Neural progenitor cell (in vitro differentiated cells): ENCODE data around the gene BPIFB4. TPM values are rescaled to one million over a fixed set of nuclear protein-coding genes. Genes with fewer than 3 reads are reported as not detected.

ENCODE experiments used
- DNase-seq: peaks from one replicate; pipeline ENCODE4 v3.0.0-alpha.2; 2016; ENCODE audit warnings: low spot score
- H2AFZ ChIP-seq: fragments of 200-600 bp; sonication (generic); replicated peaks from 2 replicates; pipeline ENCODE4 v1.6.1; 2016; ENCODE audit warnings: antibody characterized with exemption
- H3F3A ChIP-seq: fragments of 200-600 bp; sonication (generic); 2 replicates; pipeline ENCODE4 v1.6.1; 2016; ENCODE audit warnings: antibody characterized with exemption, low read depth
- H3K27ac ChIP-seq: fragments of 200-600 bp; sonication (generic); 2 replicates; pipeline ENCODE4 v1.5.1; 2016; ENCODE audit warnings: mild to moderate bottlenecking
- H3K27me3 ChIP-seq: fragments of 200-600 bp; sonication (generic); 2 replicates; pipeline ENCODE4 v1.6.1; 2016; ENCODE audit warnings: mild to moderate bottlenecking, moderate library complexity
- H3K36me3 ChIP-seq: fragments of 200-600 bp; sonication (generic); 2 replicates; pipeline ENCODE4 v1.5.1; 2016
- H3K4me1 ChIP-seq: fragments of 200-600 bp; sonication (generic); 2 replicates; pipeline ENCODE4 v1.6.1; 2016; ENCODE audit warnings: mixed run types
- H3K4me2 ChIP-seq: fragments of 200-600 bp; sonication (generic); 2 replicates; pipeline ENCODE4 v1.6.1; 2016
- H3K4me3 ChIP-seq: fragments of 200-600 bp; sonication (generic); 2 replicates; pipeline ENCODE4 v1.5.1; 2016
- H3K79me2 ChIP-seq: fragments of 200-600 bp; sonication (generic); 2 replicates; pipeline ENCODE4 v1.6.1; 2016; ENCODE audit warnings: low read depth
- H3K9ac ChIP-seq: fragments of 200-600 bp; sonication (generic); 2 replicates; pipeline ENCODE4 v1.6.1; 2016
- H3K9me3 ChIP-seq: fragments of 200-600 bp; sonication (generic); 2 replicates; pipeline ENCODE4 v1.5.1; 2016; ENCODE audit warnings: low read depth
- H4K20me1 ChIP-seq: fragments of 200-600 bp; sonication (generic); 2 replicates; pipeline ENCODE4 v1.6.1; 2016; ENCODE audit warnings: low read depth
- H3K27ac Mint-ChIP-seq: 3 replicates; pipeline ENCODE4 v1.8.0; 2021; ENCODE audit warnings: mixed read lengths
- H3K27me3 Mint-ChIP-seq: 2 replicates; pipeline ENCODE4 v1.8.0; 2022; ENCODE audit warnings: low read depth, mild to moderate bottlenecking, inconsistent platforms, moderate library complexity, mixed read lengths; ENCODE audit not compliant: insufficient read depth
- H3K36me3 Mint-ChIP-seq: 3 replicates; pipeline ENCODE4 v1.8.0; 2021; ENCODE audit warnings: mixed read lengths
- H3K4me1 Mint-ChIP-seq: 3 replicates; pipeline ENCODE4 v1.8.0; 2021; ENCODE audit warnings: mixed read lengths
- H3K4me3 Mint-ChIP-seq: 3 replicates; pipeline ENCODE4 v1.8.0; 2021; ENCODE audit warnings: mild to moderate bottlenecking, moderate library complexity, mixed read lengths
- H3K9me3 Mint-ChIP-seq: 3 replicates; pipeline ENCODE4 v1.8.0; 2020; ENCODE audit warnings: mixed read lengths
- CTCF ChIP-seq: fragments of 200-600 bp; sonication (generic); IDR thresholded peaks from 2 replicates; pipeline ENCODE4 v1.5.1; 2017; ENCODE audit warnings: antibody characterized with exemption, mild to moderate bottlenecking
- EZH2 ChIP-seq: fragments of 200-600 bp; sonication (generic); IDR thresholded peaks from 2 replicates; pipeline ENCODE4 v1.6.1; 2017; ENCODE audit warnings: antibody characterized with exemption, mild to moderate bottlenecking, moderate library complexity
- EZH2phosphoT487 ChIP-seq: fragments of 200-600 bp; sonication (generic); IDR thresholded peaks from 2 replicates; pipeline ENCODE4 v1.6.1; 2017; ENCODE audit warnings: antibody characterized with exemption
- total RNA-seq: library from RNA; depleted of rRNA; stranded (reverse); fragments of >200 nt; gene quantifications from 2 replicates; pipeline ENCODE4 v1.2.3, GENCODE V29; 2015; ENCODE audit warnings: low replicate concordance

Gene BPIFB4
- total RNA-seq, 1 donor from 2014 or later, result not detected

DNA sequence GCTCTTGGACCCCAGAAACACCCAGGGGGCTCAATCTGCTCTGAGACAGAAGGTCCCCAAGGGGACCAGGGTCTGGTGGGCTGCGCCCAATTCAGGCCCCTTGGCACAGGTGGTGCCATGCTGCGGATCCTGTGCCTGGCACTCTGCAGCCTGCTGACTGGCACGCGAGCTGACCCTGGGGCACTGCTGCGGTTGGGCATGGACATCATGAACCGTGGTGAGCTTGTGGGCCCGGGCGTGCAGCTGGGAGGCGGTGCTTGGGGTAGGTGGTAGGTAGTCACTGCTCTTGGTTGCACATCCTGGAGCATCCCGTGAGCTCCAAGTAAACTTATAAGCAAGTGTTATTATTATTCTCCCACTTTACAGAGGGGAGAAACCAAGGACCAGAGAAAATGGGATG, 47.9 kb upstream of the BPIFB4 start, which contains the start of gene BPIFB6:
Gene BPIFB6 (plus strand): TSS at position 118 of the 400 bp plus-strand sequence. CDS start 0 bp downstream, at position 118.
- Mint-ChIP-seq H3K36me3 (no peaks in the 10 kb centered on the region), H3K27ac (no peak within 1 kb of the TSS)
- no peak for DNase-seq

GRCh38 chr20:33032555-33032954, 46.9 kb upstream of the BPIFB4 start:
- H3K27ac ChIP-seq, result no peak overlapping the region
- DNase-seq, result no peak
- Mint-ChIP-seq H3K27me3 (peaks cover 12% of the 10 kb centered on the region), H3K4me1 (no peaks in the 10 kb centered on the region), H3K9me3 (no peaks in the 10 kb centered on the region), H3K27ac (no peak overlapping the region), H3K4me3 (no peak overlapping the region), H3K36me3 (no peaks in the 10 kb centered on the region)
- H3K9me3 ChIP-seq, result no peaks in the 10 kb centered on the region
- H3K9ac ChIP-seq, result no peak overlapping the region
- no peaks in the 10 kb centered on the region for H3K79me2 ChIP-seq
- H3K4me3 ChIP-seq, result no peak overlapping the region
- H3K36me3 ChIP-seq, result no peaks in the 10 kb centered on the region
- H3F3A ChIP-seq, result no peaks in the 10 kb centered on the region
- no peak overlapping the region for H2AFZ ChIP-seq
- no peak overlapping the region for H3K4me2 ChIP-seq
- no peak for TF ChIP-seq EZH2phosphoT487
- no peak for TF ChIP-seq EZH2
- TF ChIP-seq CTCF, result no peak
- peaks cover 5% of the 10 kb centered on the region for H3K27me3 ChIP-seq
- no peaks in the 10 kb centered on the region for H3K4me1 ChIP-seq
- H4K20me1 ChIP-seq, result no peaks in the 10 kb centered on the region

More for the DNA sequence above, 47.9 kb upstream of the BPIFB4 start, which contains the start of gene BPIFB6:
- Histone ChIP-seq H4K20me1 (no peaks in the 10 kb centered on the region), H3K4me2 (no peak within 1 kb of the TSS), H3K27ac (no peak within 1 kb of the TSS), H3K9me3 (no peaks in the 10 kb centered on the region), H3K4me3 (no peak within 1 kb of the TSS), H2AFZ (no peak within 1 kb of the TSS), H3K36me3 (no peaks in the 10 kb centered on the region), H3K27me3 (no peaks in the 10 kb centered on the region), H3K9ac (no peak within 1 kb of the TSS), H3K4me1 (no peaks in the 10 kb centered on the region), H3K79me2 (no peaks in the 10 kb centered on the region), H3F3A (no peaks in the 10 kb centered on the region)
- TF ChIP-seq CTCF (no peak), EZH2phosphoT487 (no peak), EZH2 (no peak)
- H3K9me3 Mint-ChIP-seq, result no peaks in the 10 kb centered on the region
- no peak within 1 kb of the TSS for H3K4me3 Mint-ChIP-seq
- H3K4me1 Mint-ChIP-seq, result no peaks in the 10 kb centered on the region
- peaks cover 12% of the 10 kb centered on the region for H3K27me3 Mint-ChIP-seq

DNA sequence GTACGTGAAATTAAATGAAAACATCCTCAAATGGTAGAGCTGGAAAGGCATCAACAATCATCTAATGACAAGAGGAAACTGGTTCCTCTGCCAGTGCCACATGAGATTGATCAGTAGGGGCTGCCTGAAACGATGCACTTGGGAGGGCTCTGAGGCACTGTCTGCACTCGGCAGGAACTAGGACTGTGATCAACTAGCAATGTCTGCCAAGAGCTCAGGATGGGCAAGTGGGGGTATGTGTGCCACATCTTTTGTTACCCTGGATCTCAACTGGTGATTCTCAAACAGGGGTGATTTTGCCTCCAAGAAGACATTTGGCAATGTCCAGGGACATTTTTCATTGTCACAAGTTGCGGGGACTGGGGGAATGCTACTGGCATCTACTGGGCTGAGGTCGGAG, 46.1 kb upstream of the BPIFB4 start:
- Histone ChIP-seq H3K4me2 (no peak overlapping the region), H3K4me1 (no peaks in the 10 kb centered on the region), H3K36me3 (no peaks in the 10 kb centered on the region), H3K27ac (no peak overlapping the region), H2AFZ (no peak overlapping the region), H3K4me3 (no peak overlapping the region), H3K79me2 (no peaks in the 10 kb centered on the region), H3K27me3 (peaks cover 13% of the 10 kb centered on the region), H3K9me3 (no peaks in the 10 kb centered on the region), H4K20me1 (no peaks in the 10 kb centered on the region), H3F3A (no peaks in the 10 kb centered on the region), H3K9ac (no peak overlapping the region)
- H3K4me3 Mint-ChIP-seq, result no peak overlapping the region
- H3K27me3 Mint-ChIP-seq, result peaks cover 11% of the 10 kb centered on the region
- no peaks in the 10 kb centered on the region for H3K4me1 Mint-ChIP-seq
- no peaks in the 10 kb centered on the region for H3K36me3 Mint-ChIP-seq
- TF ChIP-seq EZH2phosphoT487, result no peak
- no peak for TF ChIP-seq EZH2
- no peak for TF ChIP-seq CTCF
- DNase-seq, result no peak
- no peak overlapping the region for H3K27ac Mint-ChIP-seq
- no peaks in the 10 kb centered on the region for H3K9me3 Mint-ChIP-seq
